ENCODE results near the gene ACTA2. TPM values are rescaled to one million over a fixed set of nuclear protein-coding genes. Genes with fewer than 3 reads are reported as not detected.

The ACTA2 gene
- total RNA-seq, 1 donor from 2014 or later, result 26.1 TPM

GRCh38 chr10:88898727-88899126 lies 53.8 kb downstream of the ACTA2 start:
- FAIRE-seq (no peak), DNase-seq (ENCODE audit: low spot score in 2 of 2) (no peak)

GRCh38 chr10:88896994-88897853 lies 55.3 kb downstream of the ACTA2 start:
- DNase-seq (ENCODE audit: low spot score in 2 of 2) (no peak), FAIRE-seq (no peak)

DNA sequence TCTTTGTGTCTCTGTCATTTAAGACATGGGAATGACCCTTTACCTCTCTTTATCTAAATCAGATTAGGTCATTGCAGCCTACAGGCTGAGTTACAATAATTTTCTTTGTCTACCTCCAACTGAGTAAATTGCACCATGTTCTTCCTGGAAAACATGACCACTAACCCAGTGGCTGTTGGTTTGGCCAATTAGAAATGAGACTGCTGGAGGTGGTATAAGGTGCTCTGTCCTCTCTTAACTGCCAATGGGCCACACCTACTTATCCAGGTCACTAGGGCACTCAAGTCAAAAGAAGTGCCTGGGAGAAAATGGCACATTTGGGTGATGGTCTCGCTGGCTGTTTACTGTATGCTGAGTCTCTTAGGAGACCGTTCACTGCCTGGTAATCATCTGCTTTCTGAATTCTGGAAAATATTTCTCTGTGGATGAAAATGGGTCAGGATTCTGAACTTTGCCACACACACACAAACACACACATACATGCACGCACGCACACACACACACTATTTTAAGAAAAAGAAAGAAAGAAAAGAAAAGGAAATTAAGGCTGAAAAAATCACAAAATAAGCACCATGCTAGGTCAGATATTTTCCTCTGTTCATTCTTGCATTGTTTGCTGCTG lies 56.1 kb downstream of the ACTA2 start:
- FAIRE-seq (no peak), DNase-seq (ENCODE audit: low spot score in 2 of 2) (no peak)

DNA sequence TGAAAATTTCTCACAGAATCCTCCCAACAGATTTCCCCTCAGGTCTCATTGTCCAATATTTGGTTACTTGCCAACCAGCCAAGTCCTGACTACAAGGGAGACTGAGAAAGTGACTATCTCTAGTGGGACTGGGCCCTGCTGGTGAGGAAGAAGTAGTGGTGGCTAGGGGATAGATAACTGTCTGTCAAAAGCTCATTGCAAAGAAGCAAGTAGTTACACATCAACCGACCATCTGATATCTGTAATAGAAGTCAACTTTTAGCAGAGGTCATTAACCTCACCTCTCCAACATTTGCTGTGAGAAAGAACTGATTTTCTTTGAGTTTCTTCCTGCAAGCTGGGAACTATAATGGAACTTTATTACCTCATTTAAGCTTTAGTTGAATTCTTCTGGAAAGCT lies 57.3 kb downstream of the ACTA2 start:
- DNase-seq (ENCODE audit: low spot score in 2 of 2) (no peak), FAIRE-seq (no peak)

GRCh38 chr10:88893611-88894010 lies 59.0 kb downstream of the ACTA2 start:
- DNase-seq (ENCODE audit: low spot score in 2 of 2) (no peak), FAIRE-seq (no peak)

DNA sequence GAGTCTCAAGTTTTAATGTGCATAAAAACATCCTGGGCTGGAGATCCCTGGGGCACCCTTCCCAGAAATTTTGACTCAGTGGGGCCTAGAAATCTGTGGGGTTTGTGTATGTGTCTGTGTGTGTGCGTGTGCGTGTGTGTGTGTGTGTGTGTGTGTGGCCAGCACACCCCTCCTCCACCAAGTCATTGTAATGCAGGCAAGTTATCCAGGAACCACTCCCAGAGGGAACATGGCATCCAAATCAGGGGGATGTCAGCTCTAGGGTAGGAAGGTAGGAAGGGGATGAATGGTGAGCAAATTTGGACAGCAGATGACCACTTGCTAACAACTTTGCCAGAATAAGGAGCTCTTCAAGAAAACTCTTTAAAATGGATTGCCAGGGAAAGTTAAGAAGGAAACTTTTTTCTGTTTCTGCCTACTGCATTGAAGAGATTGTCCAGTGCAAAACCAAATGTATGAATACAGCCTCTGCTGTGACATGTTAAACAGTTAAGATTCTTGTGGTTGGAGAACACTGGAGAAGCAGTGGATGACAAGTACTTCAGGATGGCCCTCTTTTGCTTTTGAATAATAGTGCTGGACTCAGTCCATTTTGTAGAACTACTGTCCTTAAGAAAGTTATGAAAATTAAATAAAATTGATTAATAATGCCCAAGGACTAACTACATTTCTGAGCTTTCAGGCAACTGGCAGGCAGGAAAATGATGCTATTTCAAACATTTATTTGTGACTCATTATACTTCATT lies 60.2 kb downstream of the ACTA2 start:
- FAIRE-seq (no peak), DNase-seq (ENCODE audit: low spot score in 2 of 2) (no peak)

DNA sequence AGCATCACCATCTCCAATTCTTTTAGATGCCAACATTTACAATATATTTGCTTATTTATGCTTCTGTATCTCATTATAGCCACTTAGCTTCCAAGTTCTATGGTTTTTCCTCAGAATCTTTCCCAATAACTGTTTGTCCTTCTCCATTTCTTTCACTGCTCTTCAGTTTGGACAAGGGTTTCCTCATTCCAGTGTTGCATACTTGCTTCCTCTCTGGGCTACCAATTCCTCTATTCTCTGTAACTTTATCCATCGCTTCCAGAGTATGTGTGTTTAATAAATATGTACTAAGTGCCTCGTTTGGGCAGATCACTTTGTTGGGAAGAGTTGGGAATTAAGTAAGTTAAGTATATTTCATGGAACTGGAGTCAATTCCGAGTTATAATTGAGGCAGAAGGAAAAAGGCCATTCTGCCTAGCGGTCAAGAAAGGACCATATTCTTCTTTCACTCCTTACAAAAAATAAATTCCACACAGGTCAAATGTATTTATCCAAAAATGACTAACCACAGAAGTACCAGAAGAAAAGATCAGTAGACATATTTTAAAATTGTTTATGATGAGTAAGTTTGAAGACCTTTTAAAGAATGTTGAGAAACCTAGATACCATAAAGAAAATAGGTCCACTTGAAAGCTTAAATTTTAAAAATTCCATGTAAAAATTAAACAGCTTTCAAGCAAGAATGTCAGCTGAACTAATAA lies 61.7 kb downstream of the ACTA2 start:
- DNase-seq (ENCODE audit: low spot score in 2 of 2) (no peak), FAIRE-seq (no peak)

GRCh38 chr10:88889559-88890337 lies 62.8 kb downstream of the ACTA2 start:
- DNase-seq (ENCODE audit: low spot score in 2 of 2), result no peak
- no peak for FAIRE-seq

- DNase-seq (ENCODE audit: low spot score in 2 of 2) (no peak), FAIRE-seq (no peak)
Observed at GRCh38 chr10:88888810-88889445, 63.6 kb downstream of the ACTA2 start.

DNA sequence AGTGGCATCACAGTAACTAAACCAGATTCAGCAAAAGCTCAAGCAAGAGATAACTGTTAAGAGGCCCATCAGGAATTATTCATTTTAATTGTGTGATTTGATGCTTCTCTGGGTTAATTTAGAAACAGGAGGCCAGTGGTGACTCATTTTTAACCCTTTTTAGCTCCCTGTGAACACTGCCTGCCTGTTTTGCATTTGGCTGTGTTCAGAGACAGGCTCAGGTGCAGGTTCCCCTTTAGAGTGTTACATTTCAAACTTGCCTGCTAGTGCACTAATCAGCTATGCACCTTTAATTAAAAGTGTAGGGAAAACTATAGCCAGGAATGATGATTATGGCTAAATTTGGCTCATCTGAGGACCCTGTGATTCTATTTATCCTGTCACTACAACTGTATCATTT lies 66.0 kb downstream of the ACTA2 start:
- FAIRE-seq (no peak), DNase-seq (ENCODE audit: low spot score in 2 of 2) (no peak)

Small RNAs within 50 kb of the gene (small RNA-seq; reads per million reads assigned to genes)
- not detected for gene RF02116

Other genes with a start within 250 kb of the ACTA2 start
- not detected for gene LIPK, start 246.5 kb downstream of the ACTA2 start, total RNA-seq
- not detected for gene LIPN, start 192.8 kb downstream of the ACTA2 start, total RNA-seq
- not detected for gene LIPM, start 150.0 kb downstream of the ACTA2 start, total RNA-seq
- gene ANKRD22, start 100.9 kb downstream of the ACTA2 start, total RNA-seq, result under 0.01 TPM
- 8.6 TPM for gene STAMBPL1, start 72.5 kb downstream of the ACTA2 start, total RNA-seq
- 1.6 TPM for gene FAS, start 38.0 kb upstream of the ACTA2 start, total RNA-seq

All from frontal cortex (tissue), 4 donors.